Activated CD8-positive, alpha-beta memory T cell treated with anti-CD3 and anti-CD28 coated beads, Interleukin-2, amount 50 U/mL, for 48 hours (primary cell): ENCODE measurements around the gene CADPS2.
"Not testable (repeated sequence)": the region's sequence is repeated elsewhere in the genome, so short reads cannot be mapped to it uniquely, and the experiment has no call there.

Source experiments
- DNase-seq: peaks from one replicate; pipeline ENCODE4 v3.0.0-alpha.2; 2020

CADPS2 gene

DNA sequence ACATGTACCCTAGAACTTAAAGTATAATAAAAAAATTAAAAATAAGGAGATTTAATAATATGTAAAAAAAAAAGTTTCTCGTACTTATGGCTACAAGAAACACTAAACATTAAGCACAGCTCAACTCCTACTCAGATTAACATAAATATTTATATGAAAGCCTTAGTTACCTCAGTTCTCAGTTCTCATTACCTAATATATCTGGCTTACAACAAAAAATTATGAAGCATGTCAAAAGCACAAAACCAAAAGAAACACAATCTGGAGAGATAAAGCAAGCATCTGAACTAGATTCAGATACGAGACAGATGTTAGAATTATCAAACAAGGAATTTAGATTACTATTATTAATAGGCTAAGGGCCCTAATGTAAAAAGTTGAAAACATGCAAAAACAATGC, 227.4 kb downstream of the CADPS2 start:
- no peak for DNase-seq

DNA sequence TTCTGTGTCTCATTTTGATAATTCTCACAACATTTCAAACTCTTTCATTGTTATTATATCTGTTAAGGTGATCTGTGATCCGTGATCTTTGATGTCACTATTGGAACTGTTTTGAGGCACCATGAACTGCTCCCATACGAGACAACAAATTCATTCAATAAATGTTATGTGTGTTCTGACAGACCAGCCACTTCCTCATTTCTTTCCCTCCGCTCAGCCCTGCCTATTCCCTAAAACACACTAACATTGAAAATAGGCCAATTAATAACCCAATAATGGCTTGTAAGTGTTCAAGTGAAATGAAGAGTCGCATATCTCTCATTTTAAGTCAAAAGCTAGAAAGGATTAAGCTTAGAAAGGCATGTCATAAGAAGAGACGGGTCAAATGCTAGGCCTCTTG, 232.6 kb downstream of the CADPS2 start:
- DNase-seq: no peak

DNA sequence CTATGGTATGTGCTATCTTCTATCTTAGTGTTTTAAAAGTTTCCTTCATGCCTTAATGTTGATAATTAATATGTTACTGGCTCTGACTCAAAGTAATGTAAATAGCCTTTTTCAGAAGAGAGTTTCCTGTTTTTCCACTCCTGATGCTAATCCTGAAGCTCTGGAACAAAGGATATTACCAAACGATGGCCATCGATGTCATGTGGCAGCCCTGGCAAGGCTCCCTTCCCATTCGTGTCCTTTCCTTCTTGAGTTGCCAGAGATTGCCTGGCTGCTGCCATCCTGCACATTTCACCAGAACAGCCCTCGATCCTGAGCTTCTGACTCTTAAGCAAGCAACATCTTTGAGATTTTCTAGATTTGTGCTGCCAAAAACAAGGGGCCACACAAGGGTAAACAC, 233.4 kb downstream of the CADPS2 start:
- DNase-seq: no peak

- DNase-seq: no peak
Observed at GRCh38 chr7:122651451-122651850, 234.8 kb downstream of the CADPS2 start.

DNA sequence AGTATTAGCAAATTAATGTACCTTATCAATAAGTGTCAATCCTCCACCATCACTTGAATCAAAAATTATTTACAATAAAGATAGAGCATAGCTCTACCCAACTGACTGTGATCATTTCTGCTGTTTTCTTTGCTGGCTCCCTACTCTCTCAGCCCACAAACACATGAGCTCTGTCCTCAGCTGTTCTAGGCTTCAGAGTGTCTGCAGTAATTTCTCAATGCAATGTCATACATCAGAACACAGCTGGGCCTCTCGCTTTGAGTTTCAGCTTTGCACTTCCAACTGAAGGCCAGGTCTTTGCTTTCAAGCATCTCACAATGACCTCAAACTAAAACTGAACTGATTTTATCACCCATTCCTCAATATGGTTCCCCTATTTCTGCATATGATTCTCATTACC, 243.0 kb downstream of the CADPS2 start:
- DNase-seq: no peak

GRCh38 chr7:122638459-122638858, 247.8 kb downstream of the CADPS2 start:
- DNase-seq: no peak

- no peak for DNase-seq
Observed at GRCh38 chr7:122637784-122638183, 248.5 kb downstream of the CADPS2 start.

DNA sequence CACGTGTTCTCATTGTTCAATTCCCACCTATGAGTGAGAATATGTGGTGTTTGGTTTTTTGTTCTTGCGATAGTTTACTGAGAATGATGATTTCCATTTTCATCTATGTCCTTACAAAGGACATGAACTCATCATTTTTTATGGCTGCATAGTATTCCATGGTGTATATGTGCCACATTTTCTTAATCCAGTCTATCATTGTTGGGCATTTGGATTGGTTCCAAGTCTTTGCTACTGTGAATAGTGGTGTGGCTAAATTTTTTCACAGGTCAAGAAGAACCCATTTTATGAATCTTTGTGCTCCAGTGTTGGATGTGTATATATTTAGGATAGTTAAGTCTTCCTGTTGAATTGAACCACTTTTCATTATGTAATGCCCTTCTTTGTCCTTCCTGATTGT, 250.8 kb downstream of the CADPS2 start:
- not testable (repeated sequence) for DNase-seq

- DNase-seq: no peak
Observed at GRCh38 chr7:122633472-122633871, 252.8 kb downstream of the CADPS2 start.

DNA sequence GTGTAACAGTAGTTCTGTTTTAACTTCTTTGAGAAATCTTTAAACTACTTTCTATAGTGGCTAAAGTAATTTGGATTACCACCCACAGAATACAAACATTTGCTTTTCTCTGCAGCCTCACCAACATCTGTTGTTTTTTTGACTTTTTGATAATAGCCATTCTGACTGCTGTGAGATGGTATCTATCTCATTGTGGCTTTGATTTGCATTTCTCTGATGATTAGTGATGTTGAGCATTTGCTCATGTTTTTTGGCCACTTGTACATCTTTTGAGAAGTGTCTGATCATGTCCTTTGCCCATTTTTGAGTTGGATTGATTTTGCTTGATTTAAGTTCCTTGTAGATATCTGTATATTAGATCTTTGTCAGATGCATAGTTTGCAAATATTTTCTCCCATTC, 254.0 kb downstream of the CADPS2 start:
- DNase-seq: no peak

DNA sequence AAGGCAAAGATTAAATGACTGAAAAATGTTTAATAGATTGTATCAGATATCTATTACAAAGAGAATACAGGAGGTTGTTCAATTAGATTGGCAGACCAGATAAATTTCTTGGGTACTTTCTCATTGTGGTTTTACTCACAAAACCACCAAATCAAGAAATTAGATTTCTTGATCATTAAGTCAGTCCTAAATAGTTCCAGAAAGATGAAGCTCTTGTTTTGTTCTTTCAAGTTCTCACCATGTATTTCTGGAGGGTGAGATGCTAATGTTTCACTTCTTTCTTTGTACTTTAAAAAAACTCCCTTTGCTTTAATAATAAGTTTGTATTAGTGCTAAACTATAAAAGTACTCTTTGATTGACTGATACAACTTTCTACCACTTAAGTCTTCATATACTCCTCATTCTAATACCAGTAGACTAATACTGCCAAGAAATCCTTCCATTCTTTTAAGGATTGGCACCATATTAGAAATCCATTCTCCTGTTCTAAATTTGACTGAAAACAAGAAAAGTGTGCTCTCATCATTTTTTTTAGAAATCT, 256.8 kb downstream of the CADPS2 start:
- DNase-seq: no peak

DNA sequence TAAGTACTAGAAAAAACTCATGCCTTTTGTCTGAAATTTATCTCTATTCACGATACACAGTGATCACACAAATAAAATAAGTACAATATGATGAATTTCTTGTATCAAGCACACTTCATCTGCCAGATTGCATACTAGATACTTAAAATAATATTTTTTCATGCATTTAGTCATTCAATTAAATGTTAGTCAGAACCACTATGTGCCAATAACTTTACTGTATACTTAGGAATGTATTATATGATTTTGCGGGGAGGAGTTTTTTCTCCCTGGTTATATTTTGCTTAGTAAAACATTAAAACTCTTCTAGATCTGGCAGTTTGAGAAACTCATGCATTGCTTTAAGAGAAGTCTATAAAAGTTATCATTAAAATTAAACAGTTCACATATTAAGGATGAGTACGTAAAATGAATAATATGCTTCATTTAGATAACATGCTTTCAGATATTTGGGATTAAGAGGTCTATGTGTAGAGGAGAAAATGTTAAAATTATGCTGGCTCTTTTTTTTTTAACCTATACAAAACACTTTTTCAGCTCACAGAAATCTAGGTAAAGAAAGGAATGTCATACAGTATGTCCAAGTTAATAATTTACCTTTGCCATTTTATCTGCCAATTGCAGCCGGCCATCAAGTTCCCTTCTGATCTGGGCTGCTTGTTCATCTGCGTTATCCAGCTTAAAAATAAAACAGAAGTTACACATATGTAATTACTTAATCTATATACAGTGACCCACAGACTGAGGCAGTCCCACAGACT, 257.4 kb downstream of the CADPS2 start:
- no peak for DNase-seq

GRCh38 chr7:122626785-122627184, 259.5 kb downstream of the CADPS2 start:
- DNase-seq: no peak

GRCh38 chr7:122622682-122623081, 263.6 kb downstream of the CADPS2 start:
- DNase-seq: no peak

DNA sequence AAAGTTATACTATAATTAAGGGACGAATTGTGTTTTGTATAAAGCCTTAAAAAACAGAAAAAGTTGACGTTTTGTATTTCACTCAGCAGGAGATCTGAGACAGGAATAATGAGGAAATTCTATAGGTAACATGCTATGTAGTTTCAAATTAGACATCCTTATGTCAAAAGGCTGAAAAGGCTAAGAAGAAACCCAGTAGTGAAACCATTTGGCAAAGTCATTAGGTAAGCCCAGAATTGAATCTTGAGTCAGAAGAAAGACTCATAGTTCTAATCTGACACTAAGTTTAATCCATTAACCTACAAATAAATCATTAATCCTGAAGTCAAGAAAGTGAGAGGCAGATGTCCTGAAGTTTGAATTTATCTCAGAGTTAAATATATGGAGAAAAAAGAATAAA, 266.6 kb downstream of the CADPS2 start:
- no peak for DNase-seq

DNA sequence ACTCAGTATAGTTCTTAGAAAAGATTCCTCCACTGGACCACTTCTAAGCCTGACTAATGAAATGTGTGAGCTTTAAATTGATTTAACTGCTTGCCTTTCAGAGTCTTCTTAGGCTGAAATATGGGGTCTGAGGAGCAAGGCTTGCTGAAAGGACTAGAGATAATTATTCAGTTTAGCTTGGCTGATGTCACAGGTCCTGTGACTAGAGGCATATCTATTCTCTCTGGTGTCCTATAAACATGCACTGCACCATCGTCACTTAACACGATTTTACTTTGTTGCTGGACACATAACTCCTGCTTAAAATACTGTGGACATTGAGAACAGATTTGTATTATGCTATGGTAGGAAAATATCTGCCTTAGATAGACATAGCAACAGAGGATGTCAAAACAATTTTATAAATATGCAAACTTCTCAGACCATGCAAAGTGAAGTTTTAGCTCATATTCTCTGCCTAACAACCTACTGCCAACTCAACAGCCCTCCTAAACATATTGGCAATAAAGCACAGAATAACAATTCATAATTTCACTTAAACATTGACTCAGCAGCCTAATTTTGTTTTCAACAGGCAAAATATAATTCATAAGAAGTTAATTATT, 267.6 kb downstream of the CADPS2 start:
- DNase-seq: no peak

GRCh38 chr7:122616951-122617350, 269.3 kb downstream of the CADPS2 start:
- no peak for DNase-seq

- no peak for DNase-seq
Observed at GRCh38 chr7:122605929-122606328, 280.3 kb downstream of the CADPS2 start.

DNA sequence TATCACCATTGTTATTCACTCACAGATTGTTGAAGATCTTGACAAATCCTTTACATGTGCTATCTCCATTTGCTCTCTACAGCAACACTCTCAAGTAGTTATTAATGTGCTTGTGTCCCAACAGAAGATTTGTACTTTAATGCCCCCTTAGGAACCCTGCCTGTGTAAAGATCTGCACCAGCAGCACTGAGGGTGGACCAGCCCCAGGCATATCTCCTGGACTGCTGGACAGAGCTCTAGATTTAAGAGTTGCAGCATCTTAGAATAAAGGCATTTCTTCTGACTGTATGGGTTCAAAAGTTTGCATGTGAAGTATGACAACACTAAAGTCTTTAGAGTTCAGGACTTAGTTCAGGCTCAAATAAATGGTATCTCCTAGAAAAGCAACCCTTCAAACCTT, 282.0 kb downstream of the CADPS2 start:
- DNase-seq: no peak

DNA sequence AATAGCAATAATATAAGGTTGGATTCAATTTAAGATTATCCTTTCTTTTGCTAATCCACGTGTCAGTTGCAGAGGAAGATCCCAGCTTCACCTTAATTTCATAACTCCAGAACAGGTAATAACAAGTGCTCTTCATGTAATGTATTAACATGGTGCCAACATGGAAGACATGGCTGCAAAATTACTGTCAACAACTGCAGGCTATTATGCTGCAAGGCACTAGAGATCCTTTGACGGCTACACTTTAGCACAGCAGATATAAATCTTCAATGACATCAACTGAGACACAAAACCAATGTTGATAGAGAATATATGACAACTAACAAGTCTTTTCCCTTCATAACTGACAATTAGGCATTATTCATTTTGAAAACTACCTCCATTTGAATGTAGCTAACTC, 283.5 kb downstream of the CADPS2 start:
- DNase-seq: no peak

DNA sequence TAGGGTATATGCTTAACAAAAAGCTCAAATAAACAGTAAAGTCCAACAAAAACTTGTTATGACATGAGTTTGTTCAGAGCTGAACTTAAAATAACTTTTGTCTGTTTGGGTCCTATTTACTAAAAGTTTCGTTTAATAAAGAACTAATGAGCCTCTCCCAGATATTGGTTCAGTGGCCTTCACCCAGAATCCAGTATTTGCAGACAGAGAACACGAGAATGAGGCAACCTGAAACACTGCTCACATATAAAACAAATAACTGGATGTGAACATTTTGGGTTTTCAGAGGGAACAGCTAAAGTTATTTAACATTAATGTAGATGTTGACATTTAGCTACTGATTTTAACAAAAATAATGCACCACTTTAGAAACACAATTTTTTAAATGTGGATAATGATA, 285.6 kb downstream of the CADPS2 start:
- no peak for DNase-seq

DNA sequence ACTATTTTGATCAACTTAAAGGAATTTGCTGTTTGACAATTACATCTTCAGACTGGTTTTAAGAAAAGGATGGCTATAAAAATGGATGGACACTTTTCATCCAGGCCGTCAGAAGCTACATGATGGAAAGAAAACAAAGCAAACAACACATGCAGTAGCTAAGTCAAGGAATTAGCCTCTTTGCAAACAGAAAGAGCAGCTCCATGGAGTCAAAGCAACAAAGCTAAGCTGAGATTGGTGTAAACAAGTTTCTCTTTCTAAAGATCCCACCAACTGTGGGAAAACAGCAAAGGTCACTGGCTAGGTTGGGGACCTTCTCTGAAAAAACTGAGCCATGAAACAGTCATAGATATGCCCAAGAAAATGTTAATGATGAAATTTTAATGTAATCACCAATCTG, 286.2 kb downstream of the CADPS2 start:
- DNase-seq: no peak

DNA sequence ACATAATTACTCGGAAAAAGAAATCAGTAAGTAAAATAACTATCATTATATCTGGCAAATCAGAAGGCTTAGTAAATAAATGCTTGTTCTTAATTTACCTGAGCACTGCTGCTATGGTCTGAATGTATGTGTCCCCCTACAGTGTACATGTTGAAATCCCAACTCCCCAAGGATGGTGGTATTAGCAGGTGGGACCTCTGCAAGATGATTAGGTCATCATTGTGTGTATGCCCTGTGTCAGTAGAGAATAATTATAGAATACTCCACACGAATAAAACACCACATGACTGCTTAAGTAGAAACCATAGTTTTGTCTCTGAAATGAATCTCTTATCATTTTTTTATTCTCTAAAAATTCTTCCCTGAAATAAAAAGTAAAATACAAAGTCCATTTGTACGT, 289.0 kb downstream of the CADPS2 start:
- DNase-seq: no peak

- no peak for DNase-seq
Observed at GRCh38 chr7:122595885-122596284, 290.4 kb downstream of the CADPS2 start.

- DNase-seq: no peak
Observed at GRCh38 chr7:122588621-122589020, 297.6 kb downstream of the CADPS2 start.
